GM18873 (cell line): ENCODE results near the gene FBXL7.

ENCODE experiments used
- ATAC-seq: cut with Tn5 transposase; IDR thresholded peaks from one replicate; pipeline ENCODE4 v1.9.1; 2021; ENCODE audit warnings: mild to moderate bottlenecking, moderate library complexity, moderate number of reproducible peaks; ENCODE audit not compliant: unreplicated experiment, low FRiP score

Gene FBXL7

GRCh38 chr5:15645381-15646160 is 145.6 kb downstream of the FBXL7 start:
- ATAC-seq: no peak

- no peak for ATAC-seq
These were observed 146.4 kb downstream of the FBXL7 start for GRCh38 chr5:15646371-15646770.

GRCh38 chr5:15647251-15647650 is 147.3 kb downstream of the FBXL7 start:
- no peak for ATAC-seq

- ATAC-seq: no peak
These were observed 150.3 kb downstream of the FBXL7 start for GRCh38 chr5:15650266-15650665.

- no peak for ATAC-seq
These were observed 154.8 kb downstream of the FBXL7 start for GRCh38 chr5:15654779-15655178.

- ATAC-seq: no peak
These were observed 155.7 kb downstream of the FBXL7 start for GRCh38 chr5:15655683-15656082.

GRCh38 chr5:15664961-15665360 is 165.0 kb downstream of the FBXL7 start:
- ATAC-seq: no peak

GRCh38 chr5:15669826-15670225 is 169.8 kb downstream of the FBXL7 start:
- ATAC-seq: no peak

- ATAC-seq: no peak
These were observed 174.7 kb downstream of the FBXL7 start for GRCh38 chr5:15674716-15675115.

- ATAC-seq: no peak
These were observed 176.6 kb downstream of the FBXL7 start for GRCh38 chr5:15676591-15676990.

GRCh38 chr5:15679161-15679560 is 179.2 kb downstream of the FBXL7 start:
- no peak for ATAC-seq

GRCh38 chr5:15680455-15680854 is 180.5 kb downstream of the FBXL7 start:
- ATAC-seq: no peak

- no peak for ATAC-seq
These were observed 182.1 kb downstream of the FBXL7 start for GRCh38 chr5:15682122-15682521.

GRCh38 chr5:15682566-15682965 is 182.6 kb downstream of the FBXL7 start:
- ATAC-seq: no peak

- ATAC-seq: no peak
These were observed 183.4 kb downstream of the FBXL7 start for GRCh38 chr5:15683332-15683731.

- no peak for ATAC-seq
These were observed 187.4 kb downstream of the FBXL7 start for GRCh38 chr5:15687401-15687800.

GRCh38 chr5:15689836-15690235 is 189.9 kb downstream of the FBXL7 start:
- no peak for ATAC-seq

- ATAC-seq: no peak
These were observed 190.6 kb downstream of the FBXL7 start for GRCh38 chr5:15690611-15691010.

GRCh38 chr5:15691521-15691920 is 191.5 kb downstream of the FBXL7 start:
- no peak for ATAC-seq

GRCh38 chr5:15692706-15693381 is 192.9 kb downstream of the FBXL7 start:
- no peak for ATAC-seq

GRCh38 chr5:15693382-15693728 is 193.4 kb downstream of the FBXL7 start:
- no peak for ATAC-seq

- no peak for ATAC-seq
These were observed 194.0 kb downstream of the FBXL7 start for GRCh38 chr5:15693933-15694332.
